ENCODE results near the gene MSGN1.

MSGN1 gene

DNA sequence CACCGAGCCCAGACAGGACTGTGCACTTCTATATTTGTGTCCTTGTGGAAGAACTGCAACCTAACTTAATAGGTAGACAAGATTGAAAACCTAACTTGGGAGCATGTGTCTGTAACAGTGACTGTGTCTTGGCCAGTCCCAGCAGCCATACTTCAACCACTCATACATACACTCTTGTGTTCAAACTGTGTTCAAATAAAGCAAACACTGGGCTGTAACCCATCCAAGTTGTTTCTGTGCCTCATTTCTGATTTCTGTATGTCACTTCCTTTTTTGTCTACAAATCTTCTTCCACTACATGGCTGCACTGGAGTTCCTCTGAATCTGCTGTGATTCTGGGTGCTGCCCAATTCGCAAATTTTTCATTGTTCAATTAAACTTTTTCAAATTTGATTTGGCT, 31.0 kb downstream of the MSGN1 start:
- DNase-seq (ENCODE audit: low read depth): no peak

DNA sequence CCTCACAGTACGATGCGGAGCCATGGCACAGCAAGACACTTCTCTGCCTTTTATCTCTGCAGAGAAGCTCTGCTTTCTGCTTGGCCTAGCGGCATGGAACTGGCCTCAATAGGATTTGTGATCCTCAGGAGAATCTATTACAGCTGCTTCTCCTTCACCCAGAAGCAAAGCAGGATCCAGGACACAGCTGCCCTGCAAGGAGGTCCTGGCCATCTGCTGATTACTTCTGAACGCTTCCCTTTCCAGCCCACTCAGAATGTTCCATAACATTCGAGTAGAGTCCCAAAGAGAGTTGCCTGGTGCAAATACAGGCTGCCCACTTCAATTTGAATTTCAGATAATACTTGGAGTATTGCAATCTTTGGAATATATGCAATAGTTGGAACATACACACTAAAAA, 33.0 kb downstream of the MSGN1 start:
- no peak for DNase-seq (ENCODE audit: low read depth)

DNA sequence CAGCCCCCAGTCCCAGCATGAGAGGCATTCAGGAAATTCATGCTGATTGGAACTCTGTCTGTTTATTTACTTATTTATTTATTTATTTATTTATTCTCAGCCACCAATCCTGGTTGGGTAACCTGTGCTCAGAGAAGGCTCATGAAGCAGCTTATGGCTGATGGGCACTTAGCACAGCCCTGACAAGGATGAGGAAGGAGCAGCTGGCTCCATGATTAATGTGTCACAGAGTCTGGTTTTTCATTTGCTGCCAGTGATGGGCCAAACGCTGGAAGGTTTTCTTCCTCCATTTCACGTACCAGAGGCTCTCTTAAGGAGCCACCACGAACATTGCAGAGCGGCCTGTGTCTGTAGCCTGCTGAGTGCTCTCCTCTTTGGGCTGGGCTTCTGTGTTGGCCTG, 33.9 kb downstream of the MSGN1 start:
- DNase-seq (ENCODE audit: low read depth): no peak

DNA sequence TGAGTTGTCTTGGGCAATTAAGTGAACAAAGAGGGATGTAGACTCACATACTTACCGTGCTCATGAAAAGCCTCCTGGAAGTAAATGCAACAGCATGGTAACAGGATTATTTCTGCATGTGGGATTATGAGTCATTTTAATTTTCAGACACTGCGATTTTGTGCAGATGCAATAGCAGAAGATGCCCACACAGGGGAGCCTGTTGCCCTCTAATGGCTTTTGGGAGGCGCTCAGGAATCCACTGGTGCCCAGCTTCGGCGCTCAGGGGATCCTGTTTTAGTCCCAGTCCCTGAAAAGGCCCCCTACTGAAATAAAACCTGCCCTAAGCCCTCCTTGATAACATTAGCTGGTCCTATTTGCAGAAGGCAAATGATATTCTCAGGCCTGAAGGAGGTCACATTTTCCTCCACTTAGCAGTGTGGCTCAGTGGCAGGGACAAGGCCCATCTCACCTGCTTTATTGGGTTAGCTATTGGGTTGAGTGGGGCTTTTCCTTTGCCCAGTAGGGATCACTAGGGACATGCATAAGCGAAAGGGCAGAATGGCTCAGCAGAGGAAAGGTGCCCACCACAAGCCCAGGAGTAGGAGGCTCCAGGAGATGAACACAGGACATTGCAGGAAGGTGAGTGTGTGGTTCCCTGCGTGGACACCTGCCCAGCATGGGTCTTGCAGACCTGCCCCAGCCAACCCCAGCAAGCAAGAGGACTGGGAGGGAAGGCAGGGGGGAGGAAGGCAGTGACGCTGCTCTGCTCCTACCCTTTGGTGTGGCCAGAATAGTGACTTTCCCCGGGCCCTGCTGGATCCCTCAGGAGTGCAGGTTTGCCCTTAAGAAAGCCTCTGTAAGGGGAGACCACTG, 35.7 kb downstream of the MSGN1 start:
- DNase-seq (ENCODE audit: low read depth): no peak

DNA sequence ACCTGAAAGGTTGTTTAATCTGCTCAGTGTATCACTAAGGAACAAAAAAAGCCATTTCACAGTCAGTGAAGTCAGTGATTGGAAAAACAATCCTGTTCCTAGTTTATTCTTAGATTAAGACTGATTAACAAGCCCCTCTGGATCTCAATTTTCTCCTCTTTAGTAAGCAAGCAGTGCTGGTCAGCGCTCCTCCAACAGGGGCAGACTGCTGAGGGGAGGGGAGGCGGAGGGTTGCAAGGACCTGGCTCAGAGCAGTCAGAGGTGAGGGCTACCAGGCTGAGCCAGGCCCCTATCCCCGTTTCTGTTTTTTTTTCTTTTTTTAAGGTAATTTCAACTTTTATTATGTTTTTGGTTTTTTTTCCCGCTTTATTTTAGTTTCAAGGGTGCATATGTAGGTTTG, 37.5 kb downstream of the MSGN1 start:
- no peak for DNase-seq (ENCODE audit: low read depth)

DNA sequence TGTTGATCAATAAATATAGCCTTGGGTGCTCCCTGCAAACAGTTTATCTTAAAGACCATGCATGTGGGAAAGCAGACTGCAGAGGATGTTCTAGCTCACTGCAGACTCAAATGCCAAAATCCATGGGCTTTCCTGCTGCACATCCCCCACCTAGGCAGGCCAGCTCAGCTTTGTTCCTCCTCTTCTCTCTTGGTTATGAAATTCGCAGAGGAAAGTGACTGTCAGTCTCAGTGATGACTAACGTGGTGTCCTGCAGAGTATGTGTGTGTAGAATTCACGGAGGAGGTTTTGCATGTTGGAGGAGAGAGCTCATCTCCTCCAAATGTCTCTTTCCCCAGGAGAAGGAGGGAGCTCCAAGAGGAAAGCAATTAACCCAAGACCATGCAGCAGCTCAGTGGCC, 40.8 kb downstream of the MSGN1 start:
- no peak for DNase-seq (ENCODE audit: low read depth)

DNA sequence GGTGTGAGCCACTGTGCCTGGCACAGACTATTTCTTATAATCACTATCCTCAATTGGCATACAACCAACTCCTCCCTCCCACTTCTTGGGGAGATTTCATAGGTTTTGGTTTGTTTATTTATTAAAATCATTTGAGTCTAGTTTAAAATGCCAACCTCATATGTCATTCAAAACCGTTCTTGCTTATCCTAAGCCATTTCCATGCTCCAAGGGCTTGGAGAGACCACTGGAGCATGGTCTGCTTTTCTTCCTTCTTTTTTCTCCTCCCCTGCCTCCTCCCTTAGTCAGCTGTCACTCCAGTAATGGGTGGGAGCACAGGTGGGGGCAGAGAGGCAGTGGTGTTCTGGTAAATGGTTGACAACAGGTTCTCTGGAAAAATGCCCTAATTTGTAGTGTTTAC, 41.8 kb downstream of the MSGN1 start:
- DNase-seq (ENCODE audit: low read depth): no peak

DNA sequence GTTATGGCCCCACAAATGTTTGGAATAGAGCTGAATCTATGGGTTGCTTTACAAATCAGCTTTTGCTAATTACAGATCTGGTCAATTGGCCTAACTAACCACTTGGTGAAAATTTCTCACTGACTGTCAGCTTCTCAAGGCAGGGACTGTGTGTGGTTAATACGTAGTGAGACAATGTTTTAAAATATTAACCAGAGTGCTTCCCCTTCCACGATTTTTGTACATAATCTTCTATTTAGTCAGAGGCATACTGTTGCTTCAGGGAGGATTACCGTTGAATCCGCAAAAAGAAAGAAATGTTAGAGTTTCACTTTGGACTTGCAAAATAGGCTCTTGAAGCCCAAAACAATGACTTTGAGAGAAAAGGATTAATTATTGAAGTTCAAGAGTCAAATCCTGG, 47.3 kb downstream of the MSGN1 start:
- no peak for DNase-seq (ENCODE audit: low read depth)

DNA sequence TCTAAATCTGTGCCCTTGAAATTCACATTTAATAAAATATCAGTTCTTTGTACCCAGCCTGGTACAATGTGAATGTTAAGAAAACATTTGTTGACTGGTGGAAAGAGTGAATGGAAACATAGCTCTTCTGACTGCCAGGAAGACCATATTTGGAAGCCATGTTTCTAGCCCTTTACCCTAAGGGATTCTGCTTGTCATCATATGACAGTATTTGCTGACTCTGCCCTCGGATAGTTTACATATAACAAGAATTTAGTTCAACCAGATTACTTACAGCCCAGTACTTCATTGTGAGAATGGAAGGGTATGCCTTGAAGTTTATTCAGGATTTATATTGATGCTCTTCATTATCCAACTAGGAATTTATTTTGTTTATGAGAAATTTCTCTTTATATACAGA, 48.4 kb downstream of the MSGN1 start:
- DNase-seq (ENCODE audit: low read depth): no peak

DNA sequence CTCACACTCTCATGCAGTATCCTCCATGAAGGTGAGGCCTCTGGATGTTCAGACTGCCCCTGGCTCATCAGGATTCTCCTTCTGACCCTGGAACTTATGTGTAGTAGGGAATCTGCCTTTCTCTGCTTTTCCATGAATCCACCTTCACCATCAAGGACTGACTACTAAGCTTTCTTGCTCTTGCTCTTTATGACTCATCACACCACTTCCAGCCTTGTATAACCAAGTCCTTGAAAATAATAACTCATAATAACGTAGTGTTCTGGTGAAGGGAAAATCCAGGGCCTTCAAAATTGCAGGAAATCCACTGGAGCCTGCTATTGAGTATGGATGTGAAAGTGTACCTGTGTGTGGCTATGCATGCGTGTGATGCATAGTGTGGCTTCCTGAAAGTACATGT, 50.9 kb downstream of the MSGN1 start:
- DNase-seq (ENCODE audit: low read depth): no peak

All from stimulated activated CD8-positive, alpha-beta memory T cell treated with anti-CD3 and anti-CD28 coated beads, Interleukin-12 subunit alpha, Interleukin-12 subunit beta, amount 100 ng/mL, for 1 hour (primary cell).